ENCODE measurements around the gene AGGF1.

- TF ChIP-seq CTCF (IDR thresholded peaks at IDR 0.05; ENCODE audit: borderline replicate concordance, extremely low read depth, low read length, poor library complexity, severe bottlenecking) (no peak), EZH2 (IDR thresholded peaks at IDR 0.05; ENCODE audit: borderline replicate concordance, low read depth, low read length, severe bottlenecking) (no peak)
Measured at GRCh38 chr5:76982450-76982849, 47.8 kb upstream of the AGGF1 start.
